HG03354 (cell line): Measurements from ENCODE around the gene UBE2G1.

Experiments
- ATAC-seq: cut with Tn5 transposase; IDR thresholded peaks from one replicate; pipeline ENCODE4 v1.9.1; 2021; ENCODE audit warnings: mild to moderate bottlenecking; ENCODE audit not compliant: unreplicated experiment, poor library complexity, severe bottlenecking

Gene UBE2G1

GRCh38 chr17:4221899-4222659 lies 144.4 kb downstream of the UBE2G1 start:
- ATAC-seq, result no peak

GRCh38 chr17:4221163-4221562 lies 145.3 kb downstream of the UBE2G1 start:
- no peak for ATAC-seq

- no peak for ATAC-seq
These were observed 145.8 kb downstream of the UBE2G1 start for GRCh38 chr17:4220655-4221054.
